AG09309 (cell line): ENCODE results near the gene SLC44A4.
"Not testable (repeated sequence)": the region's sequence is repeated elsewhere in the genome, so short reads cannot be mapped to it uniquely, and the experiment has no call there.

Source experiments
- DNase-seq: peaks from one replicate; pipeline ENCODE4 v3.0.0-alpha.2; 2010; ENCODE audit warnings: low read depth
- H3K4me3 ChIP-seq: 2 replicates; pipeline ENCODE4 v1.5.1; 2011; ENCODE audit warnings: mild to moderate bottlenecking, low read depth, low read length, moderate library complexity; ENCODE audit not compliant: control insufficient read depth
- TF ChIP-seq, protein P1 (sequence below): IDR thresholded peaks from 2 replicates; pipeline ENCODE4 v1.5.1; 2011; ENCODE audit warnings: mild to moderate bottlenecking, low read depth, low read length, inconsistent platforms; ENCODE audit not compliant: insufficient read depth, control insufficient read depth; ENCODE audit errors: missing control alignments

SLC44A4 gene

DNA sequence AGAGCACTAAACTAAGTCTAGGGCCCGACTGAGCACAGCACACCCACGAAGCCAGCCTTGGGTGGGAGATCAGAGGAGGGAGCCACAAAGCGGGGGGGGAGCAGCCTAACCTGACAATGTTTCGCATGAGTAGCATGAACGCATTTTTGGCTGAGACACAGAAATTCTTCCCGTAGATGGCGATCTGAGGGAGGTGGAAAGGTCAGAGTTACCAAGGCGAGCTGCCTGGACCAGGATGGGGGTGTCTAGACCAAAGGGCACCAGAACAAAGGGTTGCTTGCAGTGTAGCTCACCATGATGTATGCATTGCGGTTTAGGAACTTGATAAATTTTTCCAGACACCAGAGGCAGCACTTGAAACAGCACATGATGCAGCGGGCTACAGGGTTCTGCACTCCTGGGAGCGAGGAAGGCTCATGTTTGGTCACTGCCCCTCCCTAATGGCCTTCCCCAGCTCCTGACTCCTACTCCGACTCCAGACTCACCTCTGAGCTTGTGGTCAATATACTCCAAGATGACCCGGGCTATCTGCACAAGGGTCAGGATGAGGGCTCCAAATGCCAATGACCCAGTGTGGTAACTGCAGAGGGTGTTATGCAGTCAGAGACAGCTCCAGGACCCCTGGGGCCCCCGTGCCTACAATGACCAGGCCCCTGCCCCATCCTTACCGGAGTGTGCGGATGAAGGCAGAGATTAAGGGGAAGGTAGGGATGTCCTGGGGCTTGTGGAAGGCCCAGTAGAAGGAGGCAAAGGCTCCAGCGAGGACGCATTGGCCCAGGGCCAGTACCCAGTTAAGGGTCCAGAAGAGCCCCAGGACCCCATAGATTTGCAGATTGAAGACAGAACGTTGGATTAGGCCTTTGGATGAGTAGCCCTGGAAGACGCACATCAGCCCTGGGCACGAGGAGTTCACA, 13.3 kb downstream of the SLC44A4 start:
- TF ChIP-seq, protein P1, sequence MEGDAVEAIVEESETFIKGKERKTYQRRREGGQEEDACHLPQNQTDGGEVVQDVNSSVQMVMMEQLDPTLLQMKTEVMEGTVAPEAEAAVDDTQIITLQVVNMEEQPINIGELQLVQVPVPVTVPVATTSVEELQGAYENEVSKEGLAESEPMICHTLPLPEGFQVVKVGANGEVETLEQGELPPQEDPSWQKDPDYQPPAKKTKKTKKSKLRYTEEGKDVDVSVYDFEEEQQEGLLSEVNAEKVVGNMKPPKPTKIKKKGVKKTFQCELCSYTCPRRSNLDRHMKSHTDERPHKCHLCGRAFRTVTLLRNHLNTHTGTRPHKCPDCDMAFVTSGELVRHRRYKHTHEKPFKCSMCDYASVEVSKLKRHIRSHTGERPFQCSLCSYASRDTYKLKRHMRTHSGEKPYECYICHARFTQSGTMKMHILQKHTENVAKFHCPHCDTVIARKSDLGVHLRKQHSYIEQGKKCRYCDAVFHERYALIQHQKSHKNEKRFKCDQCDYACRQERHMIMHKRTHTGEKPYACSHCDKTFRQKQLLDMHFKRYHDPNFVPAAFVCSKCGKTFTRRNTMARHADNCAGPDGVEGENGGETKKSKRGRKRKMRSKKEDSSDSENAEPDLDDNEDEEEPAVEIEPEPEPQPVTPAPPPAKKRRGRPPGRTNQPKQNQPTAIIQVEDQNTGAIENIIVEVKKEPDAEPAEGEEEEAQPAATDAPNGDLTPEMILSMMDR = no peak
- H3K4me3 ChIP-seq = no peak overlapping the region
- DNase-seq = no peak

DNA sequence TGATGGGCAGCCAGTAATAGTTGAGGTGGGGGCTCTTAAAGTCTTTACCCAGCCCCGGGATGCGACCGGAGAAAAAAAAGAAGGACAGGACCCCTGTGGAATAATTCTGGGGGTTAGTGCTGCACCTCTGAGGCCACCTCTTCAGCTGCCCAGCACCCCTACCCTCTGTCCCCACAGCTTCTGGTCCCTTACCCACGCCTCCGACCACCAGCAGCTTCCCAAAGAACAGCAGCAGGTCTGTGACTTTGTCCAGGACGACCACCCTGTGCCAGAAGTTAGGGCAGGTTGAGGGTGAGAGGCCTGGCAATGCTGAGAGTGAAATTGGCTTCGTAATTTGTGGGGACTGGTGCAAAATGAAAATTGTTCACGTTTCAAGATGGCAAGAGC, 14.0 kb downstream of the SLC44A4 start:
- DNase-seq = no peak
- TF ChIP-seq, protein P1 = no peak
- no peak overlapping the region for H3K4me3 ChIP-seq

DNA sequence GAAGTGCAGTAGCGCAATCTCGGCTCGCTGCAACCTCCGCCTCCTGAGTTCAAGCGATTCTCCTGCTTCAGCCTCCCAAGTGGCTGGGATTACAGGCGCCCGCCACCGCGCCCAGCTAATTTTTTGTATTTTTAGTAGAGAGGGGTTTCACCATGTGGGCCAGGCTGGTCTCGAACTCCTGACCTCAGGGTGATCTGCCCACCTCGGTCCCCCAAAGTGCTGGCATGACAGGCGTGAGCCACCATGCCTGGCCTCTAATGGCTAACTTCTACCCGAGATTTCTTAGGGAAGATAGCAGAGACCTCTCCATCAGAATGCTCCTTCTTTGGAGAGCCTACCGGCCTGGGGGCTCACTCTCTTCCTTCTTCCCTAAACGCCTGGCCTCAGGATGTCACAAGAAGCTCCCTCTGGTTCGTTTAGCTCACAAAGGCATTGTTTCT, 14.7 kb downstream of the SLC44A4 start:
- H3K4me3 ChIP-seq = peak overlapping the region; percentile 68
- not testable (repeated sequence) for DNase-seq

- TF ChIP-seq, protein P1 = no peak
- H3K4me3 ChIP-seq = peak within 1 kb of the TSS; percentile 88
- DNase-seq = peak; percentile 99
Observed at GRCh38 chr6:31862344-31863235, 16.2 kb downstream of the SLC44A4 start, which contains the start of gene NEU1. TSS of gene NEU1 (minus strand) at chr6:31862821. CDS start at chr6:31862776, 45 bp downstream.

- peak overlapping the region; percentile 88 for H3K4me3 ChIP-seq
- no peak for DNase-seq
- TF ChIP-seq, protein P1 = no peak
Observed at GRCh38 chr6:31861919-31862343, 16.9 kb downstream of the SLC44A4 start.

DNA sequence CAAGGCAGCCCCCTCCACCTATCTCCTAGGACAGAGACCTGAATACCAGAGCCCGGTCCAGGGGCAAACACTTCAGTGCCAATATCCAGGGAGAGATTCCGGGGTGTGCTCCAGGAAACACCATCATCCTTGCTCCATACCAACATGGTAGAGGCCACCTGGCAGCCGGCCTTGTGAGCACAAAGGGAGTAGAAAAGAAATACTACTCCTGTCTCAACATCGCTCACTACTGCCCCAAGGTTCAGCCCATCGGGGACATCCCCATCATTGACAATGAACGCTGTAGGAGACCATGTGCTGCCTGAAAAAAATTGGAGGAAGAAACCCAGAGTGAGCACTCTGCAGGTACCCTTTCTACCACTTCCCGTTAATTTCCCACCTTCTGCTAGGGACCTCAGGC, 17.6 kb downstream of the SLC44A4 start:
- no peak overlapping the region for H3K4me3 ChIP-seq
- TF ChIP-seq, protein P1 = no peak
- no peak for DNase-seq
